ENCODE measurements around the gene BTBD10. TPM values are rescaled to one million over a fixed set of nuclear protein-coding genes. Genes with fewer than 3 reads are reported as not detected.

The BTBD10 gene
- total RNA-seq, 2 donors from 2014 or later: 24.5 to 36.7 TPM

GRCh38 chr11:13461291-13461690 is 1.7 kb downstream of the BTBD10 start:
- no peak overlapping the region for H3K4me3 ChIP-seq
- TF ChIP-seq, protein P1, sequence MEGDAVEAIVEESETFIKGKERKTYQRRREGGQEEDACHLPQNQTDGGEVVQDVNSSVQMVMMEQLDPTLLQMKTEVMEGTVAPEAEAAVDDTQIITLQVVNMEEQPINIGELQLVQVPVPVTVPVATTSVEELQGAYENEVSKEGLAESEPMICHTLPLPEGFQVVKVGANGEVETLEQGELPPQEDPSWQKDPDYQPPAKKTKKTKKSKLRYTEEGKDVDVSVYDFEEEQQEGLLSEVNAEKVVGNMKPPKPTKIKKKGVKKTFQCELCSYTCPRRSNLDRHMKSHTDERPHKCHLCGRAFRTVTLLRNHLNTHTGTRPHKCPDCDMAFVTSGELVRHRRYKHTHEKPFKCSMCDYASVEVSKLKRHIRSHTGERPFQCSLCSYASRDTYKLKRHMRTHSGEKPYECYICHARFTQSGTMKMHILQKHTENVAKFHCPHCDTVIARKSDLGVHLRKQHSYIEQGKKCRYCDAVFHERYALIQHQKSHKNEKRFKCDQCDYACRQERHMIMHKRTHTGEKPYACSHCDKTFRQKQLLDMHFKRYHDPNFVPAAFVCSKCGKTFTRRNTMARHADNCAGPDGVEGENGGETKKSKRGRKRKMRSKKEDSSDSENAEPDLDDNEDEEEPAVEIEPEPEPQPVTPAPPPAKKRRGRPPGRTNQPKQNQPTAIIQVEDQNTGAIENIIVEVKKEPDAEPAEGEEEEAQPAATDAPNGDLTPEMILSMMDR (IDR thresholded peaks at IDR 0.05): no peak
- no peak overlapping the region for H3K27ac ChIP-seq
- H3K27me3 ChIP-seq (replicated peaks; ENCODE audit: insufficient read depth): no peaks in the 10 kb centered on the region
- ATAC-seq (ENCODE audit: insufficient number of reproducible peaks, low FRiP score, low read depth) (no peak), DNase-seq (ENCODE audit: low spot score) (no peak)
- H3K9me3 ChIP-seq: no peaks in the 10 kb centered on the region
- H3K36me3 ChIP-seq: no peaks in the 10 kb centered on the region
- peaks cover 19 to 28% of the 10 kb centered on the region in 2 donors for H3K4me1 ChIP-seq (ENCODE audit: control insufficient read depth in 1 of 2, low read depth in 2 of 2)

DNA sequence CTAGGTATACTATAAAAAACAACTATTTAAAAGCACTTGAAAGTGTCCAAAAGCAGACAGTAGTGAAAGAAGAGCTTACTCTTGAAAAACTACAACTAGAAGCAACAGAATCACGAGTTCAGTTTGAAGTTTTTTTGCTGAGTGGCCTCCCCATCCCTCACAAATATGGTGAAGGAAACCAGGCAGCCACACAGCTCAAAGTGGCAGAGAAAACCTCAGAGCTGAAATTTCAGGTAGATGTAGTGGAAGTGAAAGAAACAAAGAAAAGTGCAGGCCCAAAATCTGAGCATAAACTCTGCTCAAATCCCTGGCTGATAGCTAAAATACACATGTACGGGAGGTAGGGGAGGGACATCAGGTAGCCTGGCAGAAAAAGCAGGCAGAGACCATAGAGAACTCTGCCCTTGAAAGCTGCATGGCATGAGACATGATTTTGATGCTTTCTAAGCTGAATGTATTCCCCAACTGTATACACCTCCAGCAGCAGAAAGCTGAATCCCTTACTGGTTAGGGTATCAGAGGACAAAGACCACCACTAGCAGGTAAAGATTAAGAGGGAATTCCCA is 12.1 kb downstream of the BTBD10 start:
- Histone ChIP-seq H3K36me3 (no peaks in the 10 kb centered on the region), H3K27ac (no peak overlapping the region), H3K9me3 (no peaks in the 10 kb centered on the region), H3K4me3 (no peak overlapping the region), H3K4me1 (ENCODE audit: control insufficient read depth in 1 of 2, low read depth in 2 of 2) (peaks cover 20 to 22% of the 10 kb centered on the region in 2 donors), H3K27me3 (replicated peaks; ENCODE audit: insufficient read depth) (no peaks in the 10 kb centered on the region)
- DNase-seq (ENCODE audit: low spot score) (no peak), ATAC-seq (ENCODE audit: insufficient number of reproducible peaks, low FRiP score, low read depth) (no peak)
- TF ChIP-seq, protein P1 (IDR thresholded peaks at IDR 0.05): no peak

DNA sequence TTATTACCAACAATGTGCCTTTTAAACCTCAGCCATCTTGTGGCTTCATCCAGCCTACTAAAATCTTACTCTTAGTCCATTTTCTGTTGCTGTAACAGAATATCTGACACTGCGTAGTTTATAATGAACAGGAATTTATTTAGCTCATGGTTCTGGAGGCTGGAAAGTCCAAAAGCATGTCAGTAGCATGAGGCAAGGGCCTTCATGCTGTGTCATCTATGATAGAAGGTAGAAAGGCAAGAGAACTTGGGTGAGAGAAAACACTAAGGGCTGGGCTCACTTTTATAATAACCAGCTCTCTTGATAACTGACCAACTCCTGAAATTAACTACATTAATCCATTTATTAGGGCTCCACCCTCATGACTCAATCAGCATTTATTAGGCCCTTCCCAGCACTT is 13.5 kb downstream of the BTBD10 start:
- Histone ChIP-seq H3K36me3 (no peaks in the 10 kb centered on the region), H3K4me1 (ENCODE audit: control insufficient read depth in 1 of 2, low read depth in 2 of 2) (peaks cover 20 to 25% of the 10 kb centered on the region in 2 donors), H3K27ac (peak overlapping the region in 1 of 2 donors; percentile 60), H3K27me3 (replicated peaks; ENCODE audit: insufficient read depth) (no peaks in the 10 kb centered on the region), H3K9me3 (no peaks in the 10 kb centered on the region), H3K4me3 (no peak overlapping the region)
- no peak for ATAC-seq (ENCODE audit: insufficient number of reproducible peaks, low FRiP score, low read depth)
- TF ChIP-seq, protein P1 (IDR thresholded peaks at IDR 0.05): no peak
- no peak for DNase-seq (ENCODE audit: low spot score)

DNA sequence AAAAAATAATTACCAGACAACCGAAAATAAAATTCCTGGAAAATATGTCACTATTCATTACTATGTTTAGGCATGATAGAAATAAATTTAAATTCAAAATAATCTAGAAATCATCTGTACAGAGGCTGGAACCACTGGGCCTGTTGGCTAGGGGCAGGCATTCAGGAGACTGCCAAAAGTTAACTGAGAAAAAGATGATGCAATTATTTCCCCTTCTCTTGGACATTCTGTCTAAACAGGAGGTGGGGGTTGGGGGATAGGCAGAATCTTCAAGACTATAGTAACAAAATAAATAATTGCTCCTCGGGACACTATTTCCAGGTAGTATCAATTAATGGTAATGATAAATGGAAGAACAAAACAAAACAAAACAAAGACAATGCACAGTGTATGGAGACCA is 14.1 kb downstream of the BTBD10 start:
- Histone ChIP-seq H3K4me1 (ENCODE audit: control insufficient read depth in 1 of 2, low read depth in 2 of 2) (peaks cover 20 to 25% of the 10 kb centered on the region in 2 donors), H3K27ac (peak overlapping the region; percentile 1 to 60), H3K4me3 (no peak overlapping the region), H3K9me3 (no peaks in the 10 kb centered on the region), H3K36me3 (no peaks in the 10 kb centered on the region), H3K27me3 (replicated peaks; ENCODE audit: insufficient read depth) (no peaks in the 10 kb centered on the region)
- DNase-seq (ENCODE audit: low spot score) (no peak), ATAC-seq (ENCODE audit: insufficient number of reproducible peaks, low FRiP score, low read depth) (peak; percentile 74)
- TF ChIP-seq, protein P1 (IDR thresholded peaks at IDR 0.05): no peak

- ATAC-seq (ENCODE audit: insufficient number of reproducible peaks, low FRiP score, low read depth) (no peak), DNase-seq (ENCODE audit: low spot score) (no peak)
- TF ChIP-seq, protein P1 (IDR thresholded peaks at IDR 0.05): no peak
- H3K4me1 ChIP-seq (ENCODE audit: control insufficient read depth in 1 of 2, low read depth in 2 of 2): peaks cover 20 to 25% of the 10 kb centered on the region in 2 donors
- no peaks in the 10 kb centered on the region for H3K36me3 ChIP-seq
- no peak overlapping the region for H3K27ac ChIP-seq
- H3K4me3 ChIP-seq: no peak overlapping the region
- H3K9me3 ChIP-seq: no peaks in the 10 kb centered on the region
- H3K27me3 ChIP-seq (replicated peaks; ENCODE audit: insufficient read depth): no peaks in the 10 kb centered on the region
Measured at GRCh38 chr11:13446444-13446843, 16.6 kb downstream of the BTBD10 start.
